ENCODE measurements around the gene ZNF837. TPM values are rescaled to one million over a fixed set of nuclear protein-coding genes. Genes with fewer than 3 reads are reported as not detected.

ZNF837 gene
- total RNA-seq, 1 donor from 2014 or later: 1.2 TPM

DNA sequence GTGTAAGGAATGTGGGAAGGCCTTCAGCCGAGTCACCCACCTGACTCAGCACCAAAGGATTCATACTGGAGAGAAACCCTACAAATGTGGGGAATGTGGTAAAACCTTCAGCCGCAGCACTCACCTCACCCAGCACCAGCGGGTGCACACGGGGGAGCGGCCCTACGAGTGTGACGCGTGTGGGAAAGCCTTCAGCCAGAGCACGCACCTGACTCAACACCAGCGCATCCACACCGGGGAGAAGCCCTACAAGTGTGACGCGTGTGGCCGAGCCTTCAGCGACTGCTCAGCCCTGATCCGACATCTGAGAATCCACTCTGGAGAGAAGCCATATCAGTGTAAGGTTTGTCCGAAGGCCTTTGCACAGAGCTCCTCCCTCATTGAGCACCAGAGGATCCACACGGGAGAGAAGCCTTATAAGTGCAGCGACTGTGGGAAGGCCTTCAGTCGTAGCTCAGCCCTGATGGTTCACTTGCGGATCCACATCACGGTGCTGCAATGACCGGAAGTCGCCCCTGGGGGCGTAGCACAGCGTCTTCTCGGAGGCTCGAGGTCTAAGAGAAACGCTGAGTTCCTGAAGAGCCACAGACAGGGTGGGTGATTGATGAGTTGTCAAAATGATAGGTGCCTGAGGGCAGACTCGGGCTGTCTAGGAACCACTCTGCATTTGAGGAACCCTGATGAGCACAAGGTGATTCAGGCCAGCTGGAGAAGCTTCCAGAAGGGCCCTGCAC lies 41.8 kb downstream of the ZNF837 start:
- no peak overlapping the region for H3K4me3 ChIP-seq
- TF ChIP-seq, protein P1, sequence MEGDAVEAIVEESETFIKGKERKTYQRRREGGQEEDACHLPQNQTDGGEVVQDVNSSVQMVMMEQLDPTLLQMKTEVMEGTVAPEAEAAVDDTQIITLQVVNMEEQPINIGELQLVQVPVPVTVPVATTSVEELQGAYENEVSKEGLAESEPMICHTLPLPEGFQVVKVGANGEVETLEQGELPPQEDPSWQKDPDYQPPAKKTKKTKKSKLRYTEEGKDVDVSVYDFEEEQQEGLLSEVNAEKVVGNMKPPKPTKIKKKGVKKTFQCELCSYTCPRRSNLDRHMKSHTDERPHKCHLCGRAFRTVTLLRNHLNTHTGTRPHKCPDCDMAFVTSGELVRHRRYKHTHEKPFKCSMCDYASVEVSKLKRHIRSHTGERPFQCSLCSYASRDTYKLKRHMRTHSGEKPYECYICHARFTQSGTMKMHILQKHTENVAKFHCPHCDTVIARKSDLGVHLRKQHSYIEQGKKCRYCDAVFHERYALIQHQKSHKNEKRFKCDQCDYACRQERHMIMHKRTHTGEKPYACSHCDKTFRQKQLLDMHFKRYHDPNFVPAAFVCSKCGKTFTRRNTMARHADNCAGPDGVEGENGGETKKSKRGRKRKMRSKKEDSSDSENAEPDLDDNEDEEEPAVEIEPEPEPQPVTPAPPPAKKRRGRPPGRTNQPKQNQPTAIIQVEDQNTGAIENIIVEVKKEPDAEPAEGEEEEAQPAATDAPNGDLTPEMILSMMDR (IDR thresholded peaks at IDR 0.05): no peak
- TF ChIP-seq POLR2A (IDR thresholded peaks at IDR 0.05) (no peak), POLR2AphosphoS5 (IDR thresholded peaks at IDR 0.05; ENCODE audit: insufficient read depth in 1 of 2, low read depth in 1 of 2) (no peak)
- no peak overlapping the region for H3K27ac ChIP-seq
- H3K36me3 ChIP-seq: peaks cover 0 to 42% of the 10 kb centered on the region in 2 donors
- no peak for DNase-seq (ENCODE audit: extremely low spot score in 2 of 2)
- intact Hi-C loops (cut with DNase I): no loop called here
- H3K27me3 ChIP-seq: no peaks in the 10 kb centered on the region
- H3K9me3 ChIP-seq: no peaks in the 10 kb centered on the region
- H3K4me1 ChIP-seq: no peaks in the 10 kb centered on the region

DNA sequence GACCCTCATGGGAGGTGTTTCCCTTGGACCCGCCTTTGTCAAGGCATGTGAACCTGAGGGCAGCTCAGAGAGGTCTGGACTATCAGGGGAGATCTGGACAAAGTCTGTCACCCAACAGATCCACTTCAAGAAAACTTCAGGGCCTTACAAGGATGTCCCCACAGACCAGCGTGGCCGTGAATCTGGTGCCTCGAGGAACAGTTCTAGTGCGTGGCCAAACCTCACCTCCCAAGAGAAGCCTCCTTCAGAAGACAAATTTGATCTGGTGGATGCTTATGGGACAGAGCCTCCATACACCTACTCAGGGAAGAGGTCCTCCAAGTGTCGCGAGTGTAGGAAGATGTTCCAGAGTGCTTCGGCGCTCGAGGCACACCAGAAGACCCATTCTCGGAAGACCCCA lies 42.5 kb downstream of the ZNF837 start:
- H3K36me3 ChIP-seq: peaks cover 0 to 42% of the 10 kb centered on the region in 2 donors
- no peak for DNase-seq (ENCODE audit: extremely low spot score in 2 of 2)

DNA sequence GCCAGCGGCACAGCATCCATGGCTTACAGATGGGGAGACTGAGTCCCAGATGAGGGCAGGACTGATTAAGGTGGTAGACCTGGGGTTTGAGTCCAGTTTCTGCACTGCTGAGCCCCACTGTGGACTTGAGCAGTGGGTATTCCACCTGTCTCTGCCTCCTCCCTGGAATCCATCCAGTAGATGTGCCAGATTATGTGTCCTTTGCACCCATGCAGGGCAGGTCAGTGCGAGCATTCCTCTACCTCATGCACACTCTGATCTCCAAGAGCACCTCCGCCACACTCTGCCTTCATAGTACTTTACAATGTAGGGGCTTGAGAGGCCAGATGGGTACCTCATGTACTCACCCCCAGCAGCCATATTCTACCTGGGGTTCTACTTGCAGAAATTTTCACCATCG lies 44.0 kb downstream of the ZNF837 start:
- DNase-seq (ENCODE audit: extremely low spot score in 2 of 2): no peak
- no peaks in the 10 kb centered on the region for H3K9me3 ChIP-seq
- no peak overlapping the region for H3K4me3 ChIP-seq
- H3K27ac ChIP-seq: no peak overlapping the region
- intact Hi-C loops (cut with DNase I): no loop called here
- H3K4me1 ChIP-seq: no peaks in the 10 kb centered on the region
- TF ChIP-seq, protein P1 (IDR thresholded peaks at IDR 0.05): no peak
- TF ChIP-seq POLR2A (IDR thresholded peaks at IDR 0.05) (no peak), POLR2AphosphoS5 (IDR thresholded peaks at IDR 0.05; ENCODE audit: insufficient read depth in 1 of 2, low read depth in 1 of 2) (no peak)
- H3K27me3 ChIP-seq: no peaks in the 10 kb centered on the region
- peaks cover 0 to 42% of the 10 kb centered on the region in 2 donors for H3K36me3 ChIP-seq

More for the DNA sequence above, 42.5 kb downstream of the ZNF837 start:
- Histone ChIP-seq H3K9me3 (no peaks in the 10 kb centered on the region), H3K27me3 (no peaks in the 10 kb centered on the region), H3K4me3 (no peak overlapping the region), H3K27ac (no peak overlapping the region), H3K4me1 (no peaks in the 10 kb centered on the region)
- intact Hi-C loops (cut with DNase I): no loop called here
- no peak for TF ChIP-seq POLR2A (IDR thresholded peaks at IDR 0.05)
- TF ChIP-seq POLR2AphosphoS5 (IDR thresholded peaks at IDR 0.05; ENCODE audit: insufficient read depth in 1 of 2, low read depth in 1 of 2): no peak
- TF ChIP-seq, protein P1 (IDR thresholded peaks at IDR 0.05): no peak

DNA sequence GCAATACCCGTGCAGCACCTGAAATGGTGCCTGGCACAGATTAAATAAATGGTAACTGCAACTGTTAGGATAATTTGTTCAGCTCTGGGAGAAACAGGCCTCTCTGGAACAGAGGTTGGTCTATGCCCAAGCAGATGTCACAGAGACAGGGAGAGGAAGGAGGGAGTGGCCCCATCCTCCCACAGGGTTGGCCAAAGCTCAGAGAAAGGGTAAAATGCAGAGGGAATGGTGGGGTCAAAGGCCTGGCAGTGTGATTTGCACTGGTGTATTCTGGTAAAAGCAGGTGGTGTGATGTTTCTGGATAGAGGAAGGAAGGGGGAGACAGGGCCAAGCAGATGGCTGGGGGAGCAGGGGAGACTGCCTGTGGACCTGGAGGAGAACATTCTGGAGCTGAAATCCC lies 44.6 kb downstream of the ZNF837 start:
- DNase-seq (ENCODE audit: extremely low spot score in 2 of 2): no peak
- no peaks in the 10 kb centered on the region for H3K9me3 ChIP-seq
- peaks cover 0 to 42% of the 10 kb centered on the region in 2 donors for H3K36me3 ChIP-seq
- no peaks in the 10 kb centered on the region for H3K4me1 ChIP-seq
- no peaks in the 10 kb centered on the region for H3K27me3 ChIP-seq
- TF ChIP-seq, protein P1 (IDR thresholded peaks at IDR 0.05): no peak
- TF ChIP-seq POLR2AphosphoS5 (IDR thresholded peaks at IDR 0.05; ENCODE audit: insufficient read depth in 1 of 2, low read depth in 1 of 2) (no peak), POLR2A (IDR thresholded peaks at IDR 0.05) (no peak)
- intact Hi-C loops (cut with DNase I): no loop called here
- no peak overlapping the region for H3K4me3 ChIP-seq
- H3K27ac ChIP-seq: no peak overlapping the region

DNA sequence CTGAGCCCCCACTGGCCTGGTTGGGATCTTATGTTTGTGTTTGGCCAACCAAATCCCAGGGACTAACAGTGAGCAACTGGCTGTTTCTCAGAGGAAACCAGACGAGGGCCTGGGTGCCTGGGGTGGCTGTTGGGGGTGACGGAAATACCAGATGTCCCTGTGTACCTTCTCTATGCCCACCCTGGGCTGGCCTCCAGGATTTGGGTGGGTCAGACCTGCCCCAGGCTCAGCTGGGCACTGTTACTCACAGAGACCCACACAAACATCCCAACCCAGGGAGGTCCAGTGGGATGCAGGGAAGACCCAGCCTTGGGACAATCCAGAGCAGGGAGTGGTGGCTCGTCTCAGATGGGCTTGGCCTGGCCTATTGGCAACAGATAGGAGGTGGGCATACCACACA lies 45.2 kb downstream of the ZNF837 start:
- intact Hi-C loops (cut with DNase I): no loop called here
- Histone ChIP-seq H3K4me3 (no peak overlapping the region), H3K4me1 (no peaks in the 10 kb centered on the region), H3K27ac (no peak overlapping the region), H3K36me3 (peaks cover 0 to 42% of the 10 kb centered on the region in 2 donors), H3K9me3 (no peaks in the 10 kb centered on the region), H3K27me3 (no peaks in the 10 kb centered on the region)
- TF ChIP-seq POLR2A (IDR thresholded peaks at IDR 0.05): no peak
- no peak for TF ChIP-seq POLR2AphosphoS5 (IDR thresholded peaks at IDR 0.05; ENCODE audit: insufficient read depth in 1 of 2, low read depth in 1 of 2)
- TF ChIP-seq, protein P1 (IDR thresholded peaks at IDR 0.05): no peak
- no peak for DNase-seq (ENCODE audit: extremely low spot score in 2 of 2)
